B cell (primary cell): ENCODE results near the gene LAMA2. TPM values are rescaled to one million over a fixed set of nuclear protein-coding genes. Genes with fewer than 3 reads are reported as not detected.

ENCODE experiments used
- ATAC-seq: fragments of 200-7000 bp; cut with Tn5 transposase; one replicate; pipeline ENCODE4 v1.10.0; 2021; ENCODE audit warnings: low read depth, mild to moderate bottlenecking, moderate number of reproducible peaks, moderate library complexity
- CTCF ChIA-PET: fragments of 350-600 bp; sonication (Branson Sonifier 250); formaldehyde crosslinking; loops from one replicate; lab custom pipeline; 2021; ENCODE audit warnings: antibody characterized with exemption, inconsistent platforms; lab: Charles Lee
- POLR2A ChIA-PET: fragments of 350-600 bp; sonication (Branson Sonifier 250); formaldehyde crosslinking; loops from one replicate; lab custom pipeline; 2021; ENCODE audit warnings: antibody characterized with exemption; lab: Charles Lee
- DNase-seq: peaks from one replicate; pipeline ENCODE4 v3.0.0; 2013
- H2AFZ ChIP-seq: 2 replicates; pipeline ENCODE4 v1.6.1; 2012; ENCODE audit warnings: mild to moderate bottlenecking, low read depth, low read length; ENCODE audit not compliant: insufficient read depth, poor library complexity, severe bottlenecking
- H3K27ac ChIP-seq, 2 donors: 1 replicate in 1 of 2; 2 replicates in 1 of 2; pipeline ENCODE4 v1.5.1; 2012 to 2013; ENCODE audit warnings: low read length in 2 of 2, mild to moderate bottlenecking in 2 of 2, moderate library complexity in 1 of 2
- H3K27me3 ChIP-seq, 4 experiments: fragments of 200-600 bp in 1 of 4; sonication (generic) in 1 of 4; replicated peaks in 1 of 4; 1 replicate in 2 of 4; 2 replicates in 2 of 4; pipeline versions ENCODE4 v1.6.1 to v1.7.0; 2013 to 2016; ENCODE audit warnings: low read length in 3 of 4, mild to moderate bottlenecking in 2 of 4, mixed read lengths in 1 of 4, moderate library complexity in 1 of 4; ENCODE audit not compliant: insufficient read depth in 4 of 4, control insufficient read depth in 3 of 4; ENCODE audit errors: control extremely low read depth in 1 of 4
- H3K36me3 ChIP-seq, 2 experiments: replicated peaks in 1 of 2; 1 replicate in 1 of 2; 2 replicates in 1 of 2; pipeline versions ENCODE4 v1.6.1 to v1.7.1; 2013; ENCODE audit warnings: low read length in 1 of 2; ENCODE audit not compliant: insufficient read depth in 2 of 2, control insufficient read depth in 1 of 2; ENCODE audit errors: control extremely low read depth in 1 of 2, extremely low read depth in 1 of 2
- H3K4me1 ChIP-seq, 2 donors: fragments of 200-600 bp in 1 of 2; sonication (generic) in 1 of 2; 1 replicate in 1 of 2; 2 replicates in 1 of 2; pipeline versions ENCODE4 v1.5.1 to v1.6.1; 2013 to 2017; ENCODE audit warnings: low read length in 2 of 2; ENCODE audit not compliant: control insufficient read depth in 2 of 2, insufficient read depth in 2 of 2
- H3K4me2 ChIP-seq: replicated peaks from 2 replicates; pipeline ENCODE3; 2012; ENCODE audit warnings: mild to moderate bottlenecking, low read depth, low read length; ENCODE audit not compliant: poor library complexity, severe bottlenecking
- H3K4me3 ChIP-seq, 5 experiments: fragments of 200-600 bp in 1 of 5; sonication (generic) in 1 of 5; 1 replicate in 3 of 5; 2 replicates in 2 of 5; pipeline versions ENCODE4 v1.5.1 to v1.7.0; 2011 to 2016; ENCODE audit warnings: low read length in 4 of 5, mild to moderate bottlenecking in 4 of 5, low read depth in 2 of 5, control low read depth in 1 of 5, moderate library complexity in 1 of 5; ENCODE audit not compliant: insufficient read depth in 1 of 5; ENCODE audit errors: control extremely low read depth in 1 of 5, extremely low read depth in 1 of 5
- H3K79me2 ChIP-seq: fragments of 200-600 bp; sonication (generic); one replicate; pipeline ENCODE4 v1.6.0; 2016; ENCODE audit warnings: low read length; ENCODE audit not compliant: control insufficient read depth, insufficient read depth
- H3K9ac ChIP-seq: fragments of 200-600 bp; sonication (generic); 2 replicates; pipeline ENCODE4 v1.6.1; 2017; ENCODE audit warnings: mild to moderate bottlenecking, low read length, moderate library complexity
- H3K9me3 ChIP-seq, 3 donors: one replicate each; pipeline versions ENCODE4 v1.6.1 to v1.7.1; 2013; ENCODE audit warnings: low read length in 2 of 3; ENCODE audit not compliant: control insufficient read depth in 2 of 3, insufficient read depth in 1 of 3; ENCODE audit errors: control extremely low read depth in 1 of 3
- H4K20me1 ChIP-seq: 2 replicates; pipeline ENCODE4 v1.6.0; 2012; ENCODE audit warnings: mild to moderate bottlenecking, low read length; ENCODE audit not compliant: insufficient read depth, control insufficient read depth, poor library complexity, severe bottlenecking
- H3K27ac Mint-ChIP-seq: one replicate; pipeline ENCODE4 v1.8.0; 2021; ENCODE audit warnings: mixed read lengths
- H3K27me3 Mint-ChIP-seq: one replicate; pipeline ENCODE4 v1.8.0; 2021; ENCODE audit warnings: mixed read lengths
- H3K4me1 Mint-ChIP-seq: one replicate; pipeline ENCODE4 v1.8.0; 2021; ENCODE audit warnings: mixed read lengths
- H3K4me3 Mint-ChIP-seq: one replicate; pipeline ENCODE4 v1.8.0; 2021; ENCODE audit warnings: mixed read lengths
- H3K9me3 Mint-ChIP-seq: one replicate; pipeline ENCODE4 v1.8.0; 2022; ENCODE audit warnings: mixed read lengths; ENCODE audit not compliant: insufficient read depth
- EZH2 ChIP-seq: IDR thresholded peaks from 2 replicates; pipeline ENCODE4 v1.6.1; 2012; ENCODE audit warnings: borderline replicate concordance, low read depth, mild to moderate bottlenecking, moderate library complexity, low read length; ENCODE audit not compliant: insufficient read depth, poor library complexity, severe bottlenecking
- WGBS: methylation state at CpG from one replicate; pipeline ENCODE4 v1.1.5; 2013; ENCODE audit warnings: missing lambda C conversion rate; ENCODE audit not compliant: insufficient coverage; 5-methylcytosine and 5-hydroxymethylcytosine counted together
- intact Hi-C: fragments of 100-400 bp; cut with micrococcal nuclease; formaldehyde crosslinking; loops from one replicate; pipeline ENCODE4 v1.10.0; 2022
- polyA plus RNA-seq: library from polyadenylated mRNA; depleted of rRNA; stranded (reverse); fragments of >200 nt; gene quantifications from 2 replicates; pipeline ENCODE4 v1.2.3, GENCODE V29; 2012
- total RNA-seq, 2 donors: library from RNA; stranded (reverse); fragments of 120-200 nt in 1 of 2; gene quantifications; 1 replicate in 1 of 2; 2 replicates in 1 of 2; pipeline versions ENCODE4 v1.2.3 to v1.2.4, GENCODE V29; 2013 to 2022
- TF ChIP-seq, protein P1 (sequence below): fragments of 200-600 bp; IDR thresholded peaks from one replicate; pipeline ENCODE4 v1.8.0; 2022; ENCODE audit warnings: antibody characterized with exemption, mild to moderate bottlenecking

LAMA2 gene
- total and polyA plus RNA-seq, 2 donors (not counting 1 experiment from before 2014, with no cell fraction given), result 0.16 TPM; not detected in 1

DNA sequence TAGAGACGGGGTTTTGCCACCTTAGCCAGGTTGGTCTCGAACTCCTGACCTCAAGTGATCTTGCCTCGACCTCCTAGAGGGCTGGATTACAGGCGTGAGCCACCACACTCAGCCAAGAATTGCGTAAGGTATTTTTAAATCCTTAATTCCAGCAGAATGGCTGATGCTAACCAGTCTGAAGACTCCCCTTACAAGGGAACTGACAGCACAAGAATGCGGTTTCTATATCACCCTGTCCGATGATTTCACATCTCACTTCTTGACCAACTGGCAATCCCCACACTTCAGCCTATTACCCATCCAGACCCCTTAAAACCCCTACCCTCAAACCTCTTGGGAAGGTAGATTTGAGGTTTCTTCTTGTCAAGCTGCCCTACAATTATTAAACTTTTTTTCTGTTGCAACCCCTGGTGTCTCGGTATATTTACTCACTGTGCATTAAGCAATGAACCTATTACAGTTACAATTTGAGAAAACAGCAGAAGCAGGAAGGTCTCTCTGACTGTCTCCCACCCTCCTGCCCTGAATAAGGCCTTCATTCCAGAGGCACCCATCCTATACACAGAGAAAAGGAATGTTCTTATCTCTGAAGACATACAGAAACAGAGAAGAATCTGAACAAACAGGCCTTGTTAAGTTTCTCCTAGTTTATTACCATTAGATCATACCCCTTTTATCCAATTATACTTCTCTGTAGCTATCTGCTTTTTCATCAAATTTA is 662.1 kb downstream of the LAMA2 start:
- H3K4me3 ChIP-seq, result no peak overlapping the region
- no peaks in the 10 kb centered on the region for H3K79me2 ChIP-seq
- intact Hi-C loops, result no loop called here
- no peaks in the 10 kb centered on the region for H3K36me3 ChIP-seq
- peaks cover 4% of the 10 kb centered on the region for H3K4me1 Mint-ChIP-seq
- no peak overlapping the region for H3K9ac ChIP-seq
- no peak overlapping the region for H3K4me2 ChIP-seq
- H3K27ac Mint-ChIP-seq, result no peak overlapping the region
- H3K9me3 ChIP-seq, result no peaks in the 10 kb centered on the region
- H3K4me1 ChIP-seq, result no peaks in the 10 kb centered on the region
- no peaks in the 10 kb centered on the region for H3K27me3 ChIP-seq
- TF ChIP-seq, protein P1, sequence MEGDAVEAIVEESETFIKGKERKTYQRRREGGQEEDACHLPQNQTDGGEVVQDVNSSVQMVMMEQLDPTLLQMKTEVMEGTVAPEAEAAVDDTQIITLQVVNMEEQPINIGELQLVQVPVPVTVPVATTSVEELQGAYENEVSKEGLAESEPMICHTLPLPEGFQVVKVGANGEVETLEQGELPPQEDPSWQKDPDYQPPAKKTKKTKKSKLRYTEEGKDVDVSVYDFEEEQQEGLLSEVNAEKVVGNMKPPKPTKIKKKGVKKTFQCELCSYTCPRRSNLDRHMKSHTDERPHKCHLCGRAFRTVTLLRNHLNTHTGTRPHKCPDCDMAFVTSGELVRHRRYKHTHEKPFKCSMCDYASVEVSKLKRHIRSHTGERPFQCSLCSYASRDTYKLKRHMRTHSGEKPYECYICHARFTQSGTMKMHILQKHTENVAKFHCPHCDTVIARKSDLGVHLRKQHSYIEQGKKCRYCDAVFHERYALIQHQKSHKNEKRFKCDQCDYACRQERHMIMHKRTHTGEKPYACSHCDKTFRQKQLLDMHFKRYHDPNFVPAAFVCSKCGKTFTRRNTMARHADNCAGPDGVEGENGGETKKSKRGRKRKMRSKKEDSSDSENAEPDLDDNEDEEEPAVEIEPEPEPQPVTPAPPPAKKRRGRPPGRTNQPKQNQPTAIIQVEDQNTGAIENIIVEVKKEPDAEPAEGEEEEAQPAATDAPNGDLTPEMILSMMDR, result no peak
- no peak for TF ChIP-seq EZH2
- H3K27me3 Mint-ChIP-seq, result no peaks in the 10 kb centered on the region
- CTCF ChIA-PET, result no interaction called here
- H2AFZ ChIP-seq, result no peak overlapping the region
- H3K9me3 Mint-ChIP-seq, result no peaks in the 10 kb centered on the region
- no peak overlapping the region for H3K4me3 Mint-ChIP-seq
- DNase-seq (no peak), ATAC-seq (no peak)
- POLR2A ChIA-PET, result no interaction called here
- no peak overlapping the region for H3K27ac ChIP-seq
- no peaks in the 10 kb centered on the region for H4K20me1 ChIP-seq
- 89% methylated on average over 7 of the region's 8 CpGs for WGBS

DNA sequence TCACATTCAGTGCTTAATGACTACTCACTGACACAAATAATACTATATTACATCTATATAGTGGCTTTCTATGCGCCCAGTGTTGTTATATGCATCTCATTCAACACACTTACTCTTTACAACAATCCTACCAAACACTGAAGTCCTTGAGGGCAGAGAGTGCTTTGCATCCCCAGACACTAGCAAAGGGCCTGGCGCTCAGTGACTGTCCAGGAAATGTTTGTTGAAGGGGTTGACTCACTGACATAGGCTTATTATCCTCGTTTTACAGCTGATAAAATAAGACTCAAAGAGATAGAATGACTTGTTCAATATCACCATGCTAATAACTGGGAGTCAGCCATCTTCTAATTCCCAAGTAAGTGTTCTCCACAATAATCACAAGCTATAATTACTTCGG is 663.8 kb downstream of the LAMA2 start:
- no peak overlapping the region for H2AFZ ChIP-seq
- no peak for TF ChIP-seq EZH2
- TF ChIP-seq, protein P1, result no peak
- no peak overlapping the region for H3K4me2 ChIP-seq
- DNase-seq (no peak), ATAC-seq (no peak)
- H3K4me1 ChIP-seq, result no peaks in the 10 kb centered on the region
- no peak overlapping the region for H3K27ac ChIP-seq
- no peaks in the 10 kb centered on the region for H3K9me3 ChIP-seq
- H3K27me3 ChIP-seq, result no peaks in the 10 kb centered on the region
- H3K4me3 ChIP-seq, result no peak overlapping the region
- 100% methylated on average over 1 of the region's 4 CpGs for WGBS
- H4K20me1 ChIP-seq, result no peaks in the 10 kb centered on the region
- no peaks in the 10 kb centered on the region for H3K79me2 ChIP-seq
- intact Hi-C loops, result no loop called here
- ChIA-PET CTCF (interaction anchor here (0.6 kb wide), 1 partner anchor 23 kb away, joined by 3 read pairs; no protein-coding TSS in a partner anchor), POLR2A (no interaction called here)
- no peaks in the 10 kb centered on the region for H3K36me3 ChIP-seq
- H3K27ac Mint-ChIP-seq, result no peak overlapping the region
- peaks cover 3% of the 10 kb centered on the region for H3K27me3 Mint-ChIP-seq
- H3K9ac ChIP-seq, result no peak overlapping the region
- no peak overlapping the region for H3K4me3 Mint-ChIP-seq
- peaks cover 4% of the 10 kb centered on the region for H3K4me1 Mint-ChIP-seq
- no peaks in the 10 kb centered on the region for H3K9me3 Mint-ChIP-seq
